IMR-90 (cell line): ENCODE results near the gene RNF32. TPM values are rescaled to one million over a fixed set of nuclear protein-coding genes. Genes with fewer than 3 reads are reported as not detected.

Source experiments
- ATAC-seq: fragments of 200-7000 bp; cut with Tn5 transposase; 2 replicates; pipeline ENCODE4 v1.9.1; 2020; ENCODE audit warnings: low read depth, mild to moderate bottlenecking, moderate library complexity
- BruUV-seq: library from RNA; stranded (reverse); fragments of 400-500 nt; replicated peaks from 2 replicates; lab custom pipeline; 2021; lab: Mats Ljungman, UMichigan
- CTCF ChIA-PET: fragments of 300-600 bp; formaldehyde crosslinking; extraction: SDS; loops from one replicate; lab custom pipeline; 2021; ENCODE audit warnings: antibody characterized with exemption; lab: Yijun Ruan, JAX
- POLR2A ChIA-PET: fragments of 300-600 bp; sonication (Branson Sonifier 250); formaldehyde crosslinking; loops from one replicate; lab custom pipeline; 2022; ENCODE audit warnings: antibody characterized with exemption; ENCODE audit not compliant: unreplicated experiment; lab: Charles Lee
- DNase-seq: peaks from one replicate; pipeline ENCODE4 v3.0.0; 2013
- H2AFZ ChIP-seq: replicated peaks from 2 replicates; pipeline ENCODE3; 2013; ENCODE audit warnings: low read length, mild to moderate bottlenecking; ENCODE audit not compliant: poor library complexity
- H2AK5ac ChIP-seq: 2 replicates; pipeline ENCODE4 v1.6.1; 2013; ENCODE audit warnings: low read depth, low read length, inconsistent platforms
- H2AK9ac ChIP-seq: replicated peaks from 2 replicates; pipeline ENCODE3; 2013; ENCODE audit warnings: mild to moderate bottlenecking, low read depth, low read length, moderate library complexity; ENCODE audit not compliant: poor library complexity
- H2BK120ac ChIP-seq: 2 replicates; pipeline ENCODE4 v1.6.1; 2013; ENCODE audit warnings: low read depth, low read length, inconsistent platforms
- H2BK15ac ChIP-seq: 3 replicates; pipeline ENCODE4 v1.6.1; 2013; ENCODE audit warnings: low read depth, low read length, inconsistent platforms
- H2BK20ac ChIP-seq: 2 replicates; pipeline ENCODE4 v1.6.1; 2013; ENCODE audit warnings: low read depth, mild to moderate bottlenecking, inconsistent platforms, low read length, moderate library complexity
- H2BK5ac ChIP-seq: 2 replicates; pipeline ENCODE4 v1.6.1; 2013; ENCODE audit warnings: mild to moderate bottlenecking, low read depth, low read length, inconsistent platforms; ENCODE audit not compliant: poor library complexity, severe bottlenecking
- H3K14ac ChIP-seq: replicated peaks from 2 replicates; pipeline ENCODE4 v1.6.1; 2013; ENCODE audit warnings: low read depth, low read length, inconsistent platforms
- H3K18ac ChIP-seq: 2 replicates; pipeline ENCODE4 v1.6.1; 2013; ENCODE audit warnings: low read depth, low read length, control low read depth
- H3K23ac ChIP-seq: 2 replicates; pipeline ENCODE4 v1.6.1; 2013; ENCODE audit warnings: low read depth, low read length, inconsistent platforms
- H3K27ac ChIP-seq: 2 replicates; pipeline ENCODE4 v1.5.1; 2013; ENCODE audit warnings: mild to moderate bottlenecking, control low read depth, low read length; ENCODE audit not compliant: insufficient read depth
- H3K27me3 ChIP-seq: 2 replicates; pipeline ENCODE4 v1.6.1; 2013; ENCODE audit warnings: low read length; ENCODE audit not compliant: control insufficient read depth, insufficient read depth
- H3K36me3 ChIP-seq: 2 replicates; pipeline ENCODE4 v1.6.1; 2013; ENCODE audit warnings: low read length, mixed read lengths; ENCODE audit not compliant: control insufficient read depth, insufficient read depth
- H3K4ac ChIP-seq: 2 replicates; pipeline ENCODE4 v1.6.1; 2013; ENCODE audit warnings: low read depth, low read length, inconsistent platforms
- H3K4me1 ChIP-seq: 2 replicates; pipeline ENCODE4 v1.6.1; 2013; ENCODE audit warnings: low read length, mixed read lengths; ENCODE audit not compliant: control insufficient read depth, insufficient read depth
- H3K4me2 ChIP-seq: 2 replicates; pipeline ENCODE4 v1.6.1; 2013; ENCODE audit warnings: low read depth, mild to moderate bottlenecking, control low read depth, low read length, moderate library complexity
- H3K4me3 ChIP-seq: 2 replicates; pipeline ENCODE4 v1.5.1; 2013; ENCODE audit warnings: low read depth, mild to moderate bottlenecking, control low read depth, low read length, moderate library complexity; ENCODE audit not compliant: insufficient read depth
- H3K56ac ChIP-seq: 2 replicates; pipeline ENCODE4 v1.6.1; 2013; ENCODE audit warnings: low read length, inconsistent platforms; ENCODE audit not compliant: insufficient read depth; ENCODE audit errors: extremely low read depth
- H3K79me1 ChIP-seq, 2 experiments: 2 replicates each; pipeline ENCODE4 v1.6.1; 2013; ENCODE audit warnings: low read length in 2 of 2, inconsistent platforms in 1 of 2, low read depth in 1 of 2
- H3K9ac ChIP-seq: 2 replicates; pipeline ENCODE4 v1.6.1; 2013; ENCODE audit warnings: low read depth, low read length, control low read depth
- H3K9me1 ChIP-seq: 2 replicates; pipeline ENCODE4 v1.6.1; 2013; ENCODE audit warnings: low read length, inconsistent platforms; ENCODE audit not compliant: insufficient read depth
- H3K9me3 ChIP-seq: 2 replicates; pipeline ENCODE4 v1.6.1; 2013; ENCODE audit warnings: low read length; ENCODE audit not compliant: control insufficient read depth, insufficient read depth
- H4K20me1 ChIP-seq: 2 replicates; pipeline ENCODE4 v1.6.1; 2013; ENCODE audit warnings: low read length, inconsistent platforms; ENCODE audit not compliant: insufficient read depth
- H4K5ac ChIP-seq: 2 replicates; pipeline ENCODE4 v1.6.1; 2013; ENCODE audit warnings: mild to moderate bottlenecking, low read depth, low read length, control low read depth
- H4K8ac ChIP-seq, 2 experiments: 2 replicates each; pipeline ENCODE4 v1.6.1; 2013; ENCODE audit warnings: low read depth in 2 of 2, low read length in 2 of 2, control low read depth in 1 of 2, inconsistent platforms in 1 of 2
- H4K91ac ChIP-seq: 2 replicates; pipeline ENCODE4 v1.6.1; 2013; ENCODE audit warnings: low read depth, low read length, inconsistent platforms; ENCODE audit not compliant: insufficient read depth
- BHLHE40 ChIP-seq: fragments of 150-350 bp; IDR thresholded peaks from 2 replicates; pipeline ENCODE4 v1.6.1; 2016; ENCODE audit warnings: mild to moderate bottlenecking, low read depth, low read length
- CEBPB ChIP-seq: IDR thresholded peaks from 2 replicates; pipeline ENCODE4 v1.6.1; 2012; ENCODE audit warnings: low read depth, low read length, improper control_type of control experiment
- CHD1 ChIP-seq: IDR thresholded peaks from 2 replicates; pipeline ENCODE4 v1.6.1; 2012; ENCODE audit warnings: low read depth, low read length, improper control_type of control experiment
- FOS ChIP-seq: fragments of 150-350 bp; IDR thresholded peaks from 2 replicates; pipeline ENCODE4 v1.6.1; 2016; ENCODE audit warnings: low read depth, low read length
- MAFK ChIP-seq: IDR thresholded peaks from 2 replicates; pipeline ENCODE4 v1.6.1; 2012; ENCODE audit warnings: low read depth, low read length, improper control_type of control experiment
- MAZ ChIP-seq: IDR thresholded peaks from 2 replicates; pipeline ENCODE4 v1.6.1; 2012; ENCODE audit warnings: low read depth, mild to moderate bottlenecking, low read length, improper control_type of control experiment, moderate library complexity, borderline replicate concordance
- MXI1 ChIP-seq: IDR thresholded peaks from 2 replicates; pipeline ENCODE4 v1.6.1; 2012; ENCODE audit warnings: low read depth, mild to moderate bottlenecking, low read length, moderate library complexity, borderline replicate concordance
- NFE2L2 ChIP-seq: fragments of 150-350 bp; IDR thresholded peaks from 2 replicates; pipeline ENCODE4 v1.6.1; 2016; ENCODE audit warnings: low read depth, mild to moderate bottlenecking, low read length
- POLR2A ChIP-seq: IDR thresholded peaks from 2 replicates; pipeline ENCODE4 v1.6.1; 2012; ENCODE audit warnings: mild to moderate bottlenecking, low read depth, low read length
- RAD21 ChIP-seq: IDR thresholded peaks from 2 replicates; pipeline ENCODE4 v1.6.1; 2012; ENCODE audit warnings: low read length, improper control_type of control experiment
- RCOR1 ChIP-seq: IDR thresholded peaks from 2 replicates; pipeline ENCODE4 v1.6.1; 2012; ENCODE audit warnings: mild to moderate bottlenecking, low read length, improper control_type of control experiment; ENCODE audit not compliant: insufficient replicate concordance
- RFX5 ChIP-seq: IDR thresholded peaks from 2 replicates; pipeline ENCODE4 v1.8.0; 2012; ENCODE audit warnings: low read depth, mild to moderate bottlenecking, low read length, moderate library complexity
- SMC3 ChIP-seq: fragments of 150-350 bp; IDR thresholded peaks from 2 replicates; pipeline ENCODE4 v1.6.1; 2016; ENCODE audit warnings: low read depth, mild to moderate bottlenecking, antibody characterized with exemption, low read length, moderate library complexity
- WGBS, 2 experiments: methylation state at CpG; one replicate each; pipeline versions ENCODE4 v1.1.5 to v1.1.7; 2013; ENCODE audit warnings: missing lambda C conversion rate in 2 of 2; ENCODE audit not compliant: insufficient read length in 1 of 2; ENCODE audit errors: extremely low coverage in 2 of 2; 5-methylcytosine and 5-hydroxymethylcytosine counted together
- dilution Hi-C: fragments of 300-500 bp; cut with HindIII; formaldehyde crosslinking; loops from one replicate; pipeline ENCODE4 v1.14.3; 2018; ENCODE audit warnings: low sequenced_read_pairs; ENCODE audit not compliant: unreplicated experiment
- in situ Hi-C: fragments of 300-500 bp; cut with MboI; formaldehyde crosslinking; loops from 3 replicates; pipeline ENCODE4 v1.14.3; 2019; ENCODE audit warnings: low sequenced_read_pairs, inconsistent platforms, mixed read lengths
- intact Hi-C: fragments of 100-400 bp; cut with micrococcal nuclease; formaldehyde crosslinking; loops from 2 replicates; pipeline ENCODE4 v1.10.0; 2022
- polyA plus RNA-seq, 3 experiments: library from polyadenylated mRNA; depleted of rRNA; stranded (reverse); fragments of >200 nt; gene quantifications; 2 replicates each; pipeline ENCODE4 v1.2.3, GENCODE V29; 2012; ENCODE audit warnings: low replicate concordance in 1 of 3
- total RNA-seq: library from RNA; depleted of rRNA; stranded (reverse); fragments of >200 nt; gene quantifications from 2 replicates; pipeline ENCODE4 v1.2.3, GENCODE V29; 2012
- TF ChIP-seq, protein P1 (sequence below): fragments of 150-350 bp; IDR thresholded peaks from 2 replicates; pipeline ENCODE4 v1.6.1; 2016; ENCODE audit warnings: low read depth, mild to moderate bottlenecking, low read length, moderate library complexity, borderline replicate concordance
- TF ChIP-seq, protein P2 (sequence below): conservative IDR thresholded peaks from 2 replicates; pipeline ENCODE4 v1.5.1; 2012; ENCODE audit warnings: mild to moderate bottlenecking, low read depth, low read length, improper control_type of control experiment
- TF ChIP-seq, protein P3 (sequence below): fragments of 150-350 bp; IDR thresholded peaks from 2 replicates; pipeline ENCODE4 v1.6.1; 2017; ENCODE audit warnings: mild to moderate bottlenecking, antibody characterized with exemption, low read length, low read depth

The RNF32 gene
- total and polyA plus RNA-seq, 2 of the 4 experiments (the other 2 are of a cell fraction): 0.36 to 0.63 TPM

- Histone ChIP-seq H3K4ac (no peak overlapping the region), H2AK5ac (no peak overlapping the region), H3K18ac (no peak overlapping the region), H3K27me3 (no peaks in the 10 kb centered on the region), H3K9ac (no peak overlapping the region), H3K27ac (no peak overlapping the region), H2BK120ac (no peak overlapping the region), H3K9me1 (no peaks in the 10 kb centered on the region; the same call in 1 of the 2 replicates), H3K4me2 (no peak overlapping the region), H3K36me3 (no peaks in the 10 kb centered on the region), H4K8ac (no peak overlapping the region), H2BK15ac (no peak overlapping the region), H3K4me1 (0 out of 2 replicates have a peak, but pooled peaks cover 1% of the 10 kb centered on the region), H3K79me1 (no peaks in the 10 kb centered on the region), H4K5ac (no peak overlapping the region), H2BK20ac (no peak overlapping the region), H2AFZ (no peak overlapping the region), H3K4me3 (no peak overlapping the region), H3K9me3 (no peaks in the 10 kb centered on the region), H2BK5ac (no peak overlapping the region), H4K91ac (no peak overlapping the region), H3K14ac (no peak overlapping the region), H4K20me1 (no peaks in the 10 kb centered on the region), H2AK9ac (no peak overlapping the region), H3K56ac (no peak overlapping the region), H3K23ac (no peak overlapping the region)
- DNase-seq (no peak), ATAC-seq (no peak)
- intact Hi-C loops: no loop called here
- CTCF ChIA-PET: no interaction called here
- BruUV-seq: no TSS peak
- dilution Hi-C loops: no loop called here
- POLR2A ChIA-PET: no interaction called here
- TF ChIP-seq MXI1 (no peak), POLR2A (no peak), MAFK (no peak), MAZ (no peak), FOS (no peak), CEBPB (no peak), RFX5 (no peak), RAD21 (no peak), SMC3 (no peak), CHD1 (no peak), RCOR1 (no peak), BHLHE40 (no peak), NFE2L2 (no peak)
- TF ChIP-seq, protein P1, sequence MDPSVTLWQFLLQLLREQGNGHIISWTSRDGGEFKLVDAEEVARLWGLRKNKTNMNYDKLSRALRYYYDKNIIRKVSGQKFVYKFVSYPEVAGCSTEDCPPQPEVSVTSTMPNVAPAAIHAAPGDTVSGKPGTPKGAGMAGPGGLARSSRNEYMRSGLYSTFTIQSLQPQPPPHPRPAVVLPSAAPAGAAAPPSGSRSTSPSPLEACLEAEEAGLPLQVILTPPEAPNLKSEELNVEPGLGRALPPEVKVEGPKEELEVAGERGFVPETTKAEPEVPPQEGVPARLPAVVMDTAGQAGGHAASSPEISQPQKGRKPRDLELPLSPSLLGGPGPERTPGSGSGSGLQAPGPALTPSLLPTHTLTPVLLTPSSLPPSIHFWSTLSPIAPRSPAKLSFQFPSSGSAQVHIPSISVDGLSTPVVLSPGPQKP: no peak
- TF ChIP-seq, protein P2, sequence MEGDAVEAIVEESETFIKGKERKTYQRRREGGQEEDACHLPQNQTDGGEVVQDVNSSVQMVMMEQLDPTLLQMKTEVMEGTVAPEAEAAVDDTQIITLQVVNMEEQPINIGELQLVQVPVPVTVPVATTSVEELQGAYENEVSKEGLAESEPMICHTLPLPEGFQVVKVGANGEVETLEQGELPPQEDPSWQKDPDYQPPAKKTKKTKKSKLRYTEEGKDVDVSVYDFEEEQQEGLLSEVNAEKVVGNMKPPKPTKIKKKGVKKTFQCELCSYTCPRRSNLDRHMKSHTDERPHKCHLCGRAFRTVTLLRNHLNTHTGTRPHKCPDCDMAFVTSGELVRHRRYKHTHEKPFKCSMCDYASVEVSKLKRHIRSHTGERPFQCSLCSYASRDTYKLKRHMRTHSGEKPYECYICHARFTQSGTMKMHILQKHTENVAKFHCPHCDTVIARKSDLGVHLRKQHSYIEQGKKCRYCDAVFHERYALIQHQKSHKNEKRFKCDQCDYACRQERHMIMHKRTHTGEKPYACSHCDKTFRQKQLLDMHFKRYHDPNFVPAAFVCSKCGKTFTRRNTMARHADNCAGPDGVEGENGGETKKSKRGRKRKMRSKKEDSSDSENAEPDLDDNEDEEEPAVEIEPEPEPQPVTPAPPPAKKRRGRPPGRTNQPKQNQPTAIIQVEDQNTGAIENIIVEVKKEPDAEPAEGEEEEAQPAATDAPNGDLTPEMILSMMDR: no peak
- TF ChIP-seq, protein P3, sequence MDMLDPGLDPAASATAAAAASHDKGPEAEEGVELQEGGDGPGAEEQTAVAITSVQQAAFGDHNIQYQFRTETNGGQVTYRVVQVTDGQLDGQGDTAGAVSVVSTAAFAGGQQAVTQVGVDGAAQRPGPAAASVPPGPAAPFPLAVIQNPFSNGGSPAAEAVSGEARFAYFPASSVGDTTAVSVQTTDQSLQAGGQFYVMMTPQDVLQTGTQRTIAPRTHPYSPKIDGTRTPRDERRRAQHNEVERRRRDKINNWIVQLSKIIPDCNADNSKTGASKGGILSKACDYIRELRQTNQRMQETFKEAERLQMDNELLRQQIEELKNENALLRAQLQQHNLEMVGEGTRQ: no peak
- in situ Hi-C loops: no loop called here
- no CpG with 5 or more reads among the region's 1 CpG for WGBS, 2 experiments
These were observed 26.5 kb downstream of the RNF32 start for GRCh38 chr7:156667110-156667426.
